Parietal lobe (tissue), 1 donor: ENCODE data around the gene SPATA16. TPM values are rescaled to one million over a fixed set of nuclear protein-coding genes. Genes with fewer than 3 reads are reported as not detected.

Experiments
- total RNA-seq: library from RNA; depleted of rRNA; stranded (reverse); fragments of >200 nt; gene quantifications from one replicate; pipeline ENCODE4 v1.2.3, GENCODE V29; 2014

SPATA16 gene, protein sequence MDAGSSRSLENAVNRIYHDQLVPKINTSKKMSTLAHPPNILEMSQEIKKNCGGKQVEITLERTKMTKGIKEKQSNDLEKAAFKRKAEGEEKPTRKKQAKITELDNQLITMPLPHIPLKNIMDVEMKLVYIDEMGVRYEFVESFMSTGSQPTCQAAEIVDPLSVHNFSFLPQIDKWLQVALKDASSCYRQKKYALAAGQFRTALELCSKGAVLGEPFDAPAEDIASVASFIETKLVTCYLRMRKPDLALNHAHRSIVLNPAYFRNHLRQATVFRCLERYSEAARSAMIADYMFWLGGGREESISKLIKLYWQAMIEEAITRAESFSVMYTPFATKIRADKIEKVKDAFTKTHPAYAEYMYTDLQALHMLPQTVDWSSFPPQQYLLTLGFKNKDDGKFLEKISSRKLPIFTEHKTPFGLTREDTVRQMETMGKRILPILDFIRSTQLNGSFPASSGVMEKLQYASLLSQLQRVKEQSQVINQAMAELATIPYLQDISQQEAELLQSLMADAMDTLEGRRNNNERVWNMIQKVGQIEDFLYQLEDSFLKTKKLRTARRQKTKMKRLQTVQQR
- total RNA-seq = not detected

DNA sequence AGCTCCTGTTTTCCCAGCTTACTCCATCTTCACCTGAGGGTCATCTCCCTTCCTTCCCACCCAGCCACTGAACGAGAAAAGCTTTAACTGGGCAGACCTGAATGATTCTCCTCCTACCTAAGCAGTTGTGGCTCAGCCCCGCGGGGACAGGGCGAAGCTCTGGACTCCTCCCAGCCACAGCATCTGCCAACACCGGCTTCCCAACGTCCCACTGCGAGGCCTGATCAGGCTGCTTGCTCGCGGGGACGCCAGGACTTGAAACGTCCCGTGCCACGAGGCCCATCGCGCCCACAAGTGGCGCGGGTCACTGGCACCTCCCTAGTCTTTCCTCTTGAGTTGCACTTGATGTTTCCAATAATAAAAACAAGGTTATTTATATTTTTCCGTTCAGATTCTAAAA is at the start of gene SPATA16:
Gene SPATA16, minus strand, starts transcription at position 250 of the 400 bp plus-strand sequence. CDS start 23,504 bp downstream, outside the sequence.

